Vagina (tissue), 2 donors: ENCODE data around the gene SDR39U1. TPM values are rescaled to one million over a fixed set of nuclear protein-coding genes. Genes with fewer than 3 reads are reported as not detected.
A peak's percentile ranks its signal among the peaks of the same experiment; 100 is the strongest.
"Not testable (repeated sequence)": the region's sequence is repeated elsewhere in the genome, so short reads cannot be mapped to it uniquely, and the experiment has no call there.

ENCODE experiments used
- DNase-seq, 2 donors: peaks; one replicate each; pipeline ENCODE4 v3.0.0-alpha.2; 2017; ENCODE audit errors: extremely low spot score in 2 of 2
- H3K27ac ChIP-seq: fragments of 200-600 bp; sonication (generic); one replicate; pipeline ENCODE4 v1.5.1; 2019
- H3K27me3 ChIP-seq: fragments of 200-600 bp; sonication (generic); one replicate; pipeline ENCODE4 v1.5.1; 2019
- H3K36me3 ChIP-seq, 2 donors: fragments of 200-600 bp; sonication (generic); one replicate each; pipeline ENCODE4 v1.5.1; 2017 to 2019
- H3K4me1 ChIP-seq: fragments of 200-600 bp; sonication (generic); one replicate; pipeline ENCODE4 v1.5.1; 2019
- H3K4me3 ChIP-seq, 2 donors: fragments of 200-600 bp; sonication (generic); 1 replicate in 1 of 2; 2 replicates in 1 of 2; pipeline ENCODE4 v1.5.1; 2016 to 2019
- H3K9me3 ChIP-seq: fragments of 200-600 bp; sonication (generic); one replicate; pipeline ENCODE4 v1.5.1; 2019
- CTCF ChIP-seq, 3 experiments: fragments of 450-650 bp in 2 of 3; fragments of 200-600 bp in 1 of 3; sonication (generic) in 1 of 3; IDR thresholded peaks; one replicate each; pipeline ENCODE4 v1.5.1; 2017 to 2019; ENCODE audit warnings: antibody characterized with exemption in 3 of 3, mild to moderate bottlenecking in 2 of 3, moderate library complexity in 2 of 3
- POLR2A ChIP-seq, 2 donors: fragments of 450-650 bp; IDR thresholded peaks; one replicate each; pipeline ENCODE4 v1.6.1; 2017; ENCODE audit warnings: antibody characterized with exemption in 2 of 2, mild to moderate bottlenecking in 2 of 2, moderate library complexity in 2 of 2
- POLR2AphosphoS5 ChIP-seq, 2 donors: sonication (generic); formaldehyde crosslinking; IDR thresholded peaks; one replicate each; pipeline ENCODE4 v1.9.0; 2017; ENCODE audit warnings: antibody characterized with exemption in 2 of 2, mild to moderate bottlenecking in 2 of 2, low read depth in 1 of 2; ENCODE audit not compliant: insufficient read depth in 1 of 2
- intact Hi-C: fragments of 100-400 bp; cut with DNase I; formaldehyde crosslinking; loops from one replicate; pipeline ENCODE4 v1.15.1; 2023
- total RNA-seq: library from RNA; depleted of rRNA; stranded (reverse); fragments of >200 nt; gene quantifications from one replicate; pipeline ENCODE4 v1.2.3, GENCODE V29; 2016

The SDR39U1 gene, protein sequence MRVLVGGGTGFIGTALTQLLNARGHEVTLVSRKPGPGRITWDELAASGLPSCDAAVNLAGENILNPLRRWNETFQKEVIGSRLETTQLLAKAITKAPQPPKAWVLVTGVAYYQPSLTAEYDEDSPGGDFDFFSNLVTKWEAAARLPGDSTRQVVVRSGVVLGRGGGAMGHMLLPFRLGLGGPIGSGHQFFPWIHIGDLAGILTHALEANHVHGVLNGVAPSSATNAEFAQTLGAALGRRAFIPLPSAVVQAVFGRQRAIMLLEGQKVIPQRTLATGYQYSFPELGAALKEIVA
- 43.2 TPM for total RNA-seq

DNA sequence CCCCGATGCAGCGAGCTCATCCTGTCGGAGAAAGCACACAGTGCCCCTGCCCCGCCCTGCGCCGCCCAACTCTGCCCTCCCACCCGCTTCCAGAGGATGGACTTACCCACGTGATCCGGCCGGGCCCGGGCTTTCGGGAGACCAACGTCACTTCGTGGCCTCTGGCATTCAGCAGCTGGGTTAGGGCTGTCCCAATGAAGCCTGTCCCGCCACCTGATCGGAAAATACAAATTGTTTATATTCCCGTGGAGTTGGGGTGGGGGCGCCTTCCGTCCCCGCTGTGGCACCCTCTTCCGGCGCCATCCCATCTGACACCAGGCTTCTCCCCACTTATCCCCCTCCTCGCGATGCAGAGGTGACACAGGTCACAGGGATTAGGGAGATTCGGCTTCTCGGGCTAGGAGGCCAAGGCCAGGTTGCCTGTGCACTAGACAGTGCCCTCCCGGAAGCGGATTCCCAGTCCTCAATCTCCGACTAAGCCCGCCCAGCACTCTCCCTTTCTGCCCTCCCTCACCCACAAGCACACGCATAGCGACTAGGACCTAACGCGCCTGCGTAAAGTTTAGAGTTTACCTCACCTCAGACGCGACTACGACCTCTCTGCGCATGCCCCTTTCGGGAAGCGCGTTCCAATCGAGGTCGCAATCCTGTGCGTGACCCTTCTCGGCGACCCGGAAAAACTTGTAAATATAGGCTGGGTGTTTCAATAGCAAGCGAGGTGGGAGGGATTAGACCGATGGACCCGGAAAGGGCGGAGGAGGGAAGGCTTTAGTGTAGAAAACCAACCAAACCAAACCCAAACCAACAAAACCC is at the start of gene SDR39U1:
Gene SDR39U1, minus strand, starts transcription at position 537 of the 813 bp plus-strand sequence. Its CDS starts 7 bp downstream, at position 530.
- intact Hi-C loops: no loop called here
- Histone ChIP-seq H3K4me3 (peak within 1 kb of the TSS; percentile 63 to 67), H3K27ac (peak within 1 kb of the TSS; percentile 97), H3K9me3 (no peaks in the 10 kb centered on the region), H3K36me3 (peaks cover 0 to 28% of the 10 kb centered on the region in 2 donors), H3K4me1 (peaks cover 32% of the 10 kb centered on the region), H3K27me3 (no peaks in the 10 kb centered on the region)
- TF ChIP-seq POLR2A (IDR thresholded peaks at IDR 0.05): peak in 1 of 2 donors; percentile 92
- peak; percentile 99 to 100 for TF ChIP-seq POLR2AphosphoS5 (IDR thresholded peaks at IDR 0.05; ENCODE audit: insufficient read depth in 1 of 2, low read depth in 1 of 2)
- no peak for TF ChIP-seq CTCF (IDR thresholded peaks at IDR 0.05)
- DNase-seq: peak; percentile 96 to 99

GRCh38 chr14:24491586-24492408 is 49.2 kb upstream of the SDR39U1 start:
- H3K4me3 ChIP-seq, H3K4me1 ChIP-seq, intact Hi-C loops, DNase-seq, H3K36me3 ChIP-seq, H3K9me3 ChIP-seq, H3K27me3 ChIP-seq, H3K27ac ChIP-seq: not testable (repeated sequence)

DNA sequence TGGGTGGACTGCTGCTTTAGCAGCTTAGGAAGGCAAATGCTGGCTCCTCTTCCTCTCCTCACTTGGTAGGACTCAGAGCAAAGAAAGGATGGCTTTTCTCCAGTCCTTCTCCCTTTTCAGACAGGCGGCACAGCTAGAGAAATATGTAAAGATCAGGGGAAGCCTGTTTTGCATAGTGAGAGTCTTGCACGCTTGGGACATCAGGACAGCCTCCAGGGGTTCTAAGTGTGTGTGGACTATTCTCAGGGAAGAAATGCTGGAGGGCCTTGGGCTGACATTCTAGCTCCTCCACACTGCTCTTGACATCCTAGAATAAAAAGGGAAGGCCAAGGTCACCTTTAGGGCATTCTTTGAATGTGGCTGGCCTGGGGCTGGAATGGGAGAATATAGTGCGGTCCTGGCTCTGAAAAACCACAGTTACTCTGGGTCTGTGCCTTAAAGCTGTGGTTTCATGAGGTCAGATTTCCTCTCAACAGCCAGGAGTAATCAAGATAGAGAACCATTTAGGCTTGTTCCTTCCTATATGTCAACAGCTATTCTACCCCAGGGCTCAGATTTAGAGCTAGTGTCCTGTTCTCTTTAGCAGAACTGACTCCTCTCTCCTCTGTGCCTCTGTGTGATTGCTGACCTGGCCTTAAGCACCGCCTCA is 41.2 kb upstream of the SDR39U1 start:
- no peaks in the 10 kb centered on the region for H3K9me3 ChIP-seq
- no peak overlapping the region for H3K27ac ChIP-seq
- DNase-seq: no peak
- intact Hi-C loops: no loop called here
- H3K4me3 ChIP-seq: no peak overlapping the region
- H3K4me1 ChIP-seq: no peaks in the 10 kb centered on the region
- H3K36me3 ChIP-seq: no peaks in the 10 kb centered on the region
- no peaks in the 10 kb centered on the region for H3K27me3 ChIP-seq
- TF ChIP-seq POLR2AphosphoS5 (IDR thresholded peaks at IDR 0.05; ENCODE audit: insufficient read depth in 1 of 2, low read depth in 1 of 2) (no peak), POLR2A (IDR thresholded peaks at IDR 0.05) (no peak), CTCF (IDR thresholded peaks at IDR 0.05) (no peak)

- H3K36me3 ChIP-seq, H3K4me1 ChIP-seq, H3K27ac ChIP-seq, intact Hi-C loops, H3K9me3 ChIP-seq, DNase-seq, H3K4me3 ChIP-seq, H3K27me3 ChIP-seq: not testable (repeated sequence)
These were observed 40.2 kb upstream of the SDR39U1 start for GRCh38 chr14:24482699-24483303.

DNA sequence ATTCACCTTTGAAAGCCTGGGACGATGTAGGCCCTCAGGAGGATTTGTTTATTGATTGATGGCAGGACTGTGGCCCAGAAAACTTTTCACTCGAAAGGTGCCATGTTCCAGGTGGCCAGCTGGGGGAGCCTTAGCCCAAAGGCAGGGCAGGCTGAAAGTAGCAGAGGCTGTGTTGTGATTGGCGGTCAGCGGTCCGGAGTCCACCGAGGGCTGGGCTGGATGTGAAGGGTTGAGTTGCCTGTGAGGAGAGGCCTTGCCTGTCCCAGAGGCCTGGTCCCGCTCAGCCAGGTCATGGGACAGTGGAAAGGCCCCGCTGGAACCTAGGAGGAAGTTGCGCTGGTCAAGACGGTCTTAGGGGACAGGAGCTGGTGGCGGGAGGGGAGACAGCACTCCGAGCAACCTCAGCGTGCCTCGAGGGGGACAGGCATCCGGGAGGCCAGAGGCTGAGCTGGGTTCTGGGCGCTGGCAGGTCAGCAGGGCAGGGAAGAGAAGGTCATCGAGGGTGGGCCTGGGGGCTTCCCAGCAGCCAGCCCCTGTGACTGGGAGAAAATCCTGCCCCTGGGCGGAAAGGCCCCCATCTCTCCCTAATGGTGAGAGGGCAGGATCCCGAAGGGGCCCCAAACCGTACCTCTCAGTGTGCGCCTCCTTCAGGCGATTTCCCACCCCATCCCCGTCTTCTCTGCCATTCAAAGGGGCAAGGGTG is 39.2 kb upstream of the SDR39U1 start:
- intact Hi-C loops: no loop called here
- Histone ChIP-seq H3K27me3 (no peaks in the 10 kb centered on the region), H3K27ac (no peak overlapping the region), H3K9me3 (no peaks in the 10 kb centered on the region), H3K36me3 (no peaks in the 10 kb centered on the region), H3K4me3 (no peak overlapping the region), H3K4me1 (no peaks in the 10 kb centered on the region)
- TF ChIP-seq CTCF (IDR thresholded peaks at IDR 0.05) (no peak), POLR2A (IDR thresholded peaks at IDR 0.05) (no peak), POLR2AphosphoS5 (IDR thresholded peaks at IDR 0.05; ENCODE audit: insufficient read depth in 1 of 2, low read depth in 1 of 2) (no peak)
- no peak for DNase-seq

GRCh38 chr14:24479999-24480398 is 37.4 kb upstream of the SDR39U1 start:
- H3K4me1 ChIP-seq, H3K4me3 ChIP-seq, H3K27ac ChIP-seq, intact Hi-C loops, DNase-seq, H3K36me3 ChIP-seq, H3K27me3 ChIP-seq, H3K9me3 ChIP-seq: not testable (repeated sequence)
